T47D (cell line): Measurements from ENCODE around the gene ANKRD36C.
"Not testable (repeated sequence)": the region's sequence is repeated elsewhere in the genome, so short reads cannot be mapped to it uniquely, and the experiment has no call there.

Source experiments
- DNase-seq, 2 experiments: peaks; one replicate each; pipeline versions ENCODE4 v3.0.0 to v3.0.0-alpha.2; 2011 to 2012; ENCODE audit warnings: low read depth in 1 of 2, low spot score in 1 of 2
- in situ Hi-C: cut with HindIII; loops from 2 replicates; pipeline ENCODE4 v1.10.0; 2016; ENCODE audit warnings: low sequenced_read_pairs, low pct_unique_long_range_greater_than_20kb

ANKRD36C gene

DNA sequence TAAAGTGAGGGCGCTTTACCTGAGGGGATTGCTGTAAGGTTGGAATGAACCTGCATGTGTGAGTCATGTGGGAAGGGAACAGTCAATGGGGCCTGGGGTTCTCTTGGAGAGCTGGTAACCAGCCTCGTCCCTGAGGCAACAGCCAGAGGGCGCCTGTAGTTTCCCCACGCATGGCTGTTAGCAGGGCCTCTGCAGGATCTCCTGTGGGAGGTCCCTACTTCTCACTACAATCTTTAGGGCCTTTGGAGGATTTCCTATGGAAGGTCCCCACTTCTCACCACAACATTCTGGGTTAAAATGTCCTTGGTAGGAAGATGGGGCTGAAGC lies 19.5 kb upstream of the ANKRD36C start:
- in situ Hi-C loops = not testable (repeated sequence)
- DNase-seq = peak in 1 of 2 experiments; percentile 9

DNA sequence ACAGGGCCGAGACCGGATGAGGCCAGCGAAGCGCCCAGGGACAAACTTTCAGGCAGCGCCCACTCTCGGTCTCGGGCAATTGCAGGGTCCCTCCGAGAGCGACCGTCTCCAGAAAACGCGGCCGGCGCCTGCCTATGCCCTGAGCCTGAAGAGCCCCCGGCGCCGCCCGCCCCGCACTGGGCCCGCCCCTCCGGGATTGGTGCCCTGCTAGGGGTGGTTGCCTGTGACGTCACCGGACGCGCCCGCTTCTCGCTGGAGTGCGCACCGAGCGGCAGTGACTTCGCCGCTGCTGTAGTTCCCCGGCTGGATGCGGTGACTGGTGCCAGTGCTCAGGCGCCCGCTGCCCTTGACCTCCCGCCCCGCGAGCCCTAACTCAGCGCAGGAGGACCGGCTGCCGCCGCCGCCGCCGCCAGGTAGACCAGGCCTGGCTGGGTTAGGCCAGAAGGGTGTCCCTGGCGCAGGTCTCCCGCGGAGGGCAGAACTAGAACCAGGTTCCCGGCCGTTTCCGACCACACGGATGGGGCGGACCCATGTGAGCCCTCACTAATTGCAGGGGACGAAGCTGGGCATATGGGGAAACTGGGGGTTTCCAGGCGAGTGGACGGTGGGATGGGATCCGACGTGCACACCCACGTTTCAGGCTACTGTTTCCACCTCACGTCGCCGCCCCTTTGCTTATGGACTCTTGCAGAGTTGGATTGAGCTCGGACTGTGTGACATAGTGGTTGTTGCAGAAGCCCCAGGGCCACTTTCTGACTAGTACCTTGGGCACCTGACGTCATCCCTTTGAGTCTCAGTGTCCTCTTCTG lies 18.9 kb upstream of the ANKRD36C start:
- peak; percentile 43 to 87 for DNase-seq
- in situ Hi-C loops = not testable (repeated sequence)

DNA sequence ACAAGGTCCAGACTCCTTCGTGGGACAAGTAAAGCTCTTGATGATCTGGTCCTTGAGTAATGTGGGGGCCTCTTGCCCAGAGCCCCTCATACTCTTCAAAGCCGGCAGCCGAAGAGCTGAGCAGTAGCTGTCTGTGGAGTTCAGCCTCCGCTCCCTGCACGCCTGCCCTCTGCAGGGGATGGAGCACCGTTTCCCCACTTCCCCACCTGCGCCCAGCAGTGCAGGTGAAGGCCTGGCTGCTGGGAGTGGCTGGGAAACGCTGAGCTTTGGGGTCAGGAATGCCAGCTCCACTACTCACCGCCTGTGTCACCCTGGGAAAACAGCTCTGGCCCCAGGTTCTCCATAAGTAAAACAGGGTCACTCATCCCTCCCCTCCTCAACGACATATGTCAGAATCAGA lies 18.2 kb upstream of the ANKRD36C start:
- in situ Hi-C loops = not testable (repeated sequence)
- DNase-seq = peak in 1 of 2 experiments; percentile 25

DNA sequence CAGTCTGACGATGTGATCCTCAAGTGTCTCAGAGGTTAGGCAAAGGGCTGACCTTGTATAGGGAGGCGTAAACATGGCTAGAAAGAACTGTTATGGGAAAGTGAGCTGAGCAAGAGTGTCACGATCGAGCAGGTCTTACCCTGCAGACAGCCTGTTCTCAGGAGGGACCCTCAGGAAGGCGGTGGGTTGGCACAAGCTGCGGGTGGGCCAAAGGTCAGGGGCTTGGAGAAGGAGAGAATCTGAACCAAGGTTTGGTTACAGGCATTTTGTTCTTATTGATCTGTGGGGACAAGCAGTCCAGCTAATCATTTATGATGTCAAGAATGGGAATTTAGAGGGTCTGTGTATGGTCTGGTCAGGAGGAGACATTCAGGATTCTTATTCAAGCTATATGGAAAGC lies 16.4 kb upstream of the ANKRD36C start:
- DNase-seq, in situ Hi-C loops: not testable (repeated sequence)

DNA sequence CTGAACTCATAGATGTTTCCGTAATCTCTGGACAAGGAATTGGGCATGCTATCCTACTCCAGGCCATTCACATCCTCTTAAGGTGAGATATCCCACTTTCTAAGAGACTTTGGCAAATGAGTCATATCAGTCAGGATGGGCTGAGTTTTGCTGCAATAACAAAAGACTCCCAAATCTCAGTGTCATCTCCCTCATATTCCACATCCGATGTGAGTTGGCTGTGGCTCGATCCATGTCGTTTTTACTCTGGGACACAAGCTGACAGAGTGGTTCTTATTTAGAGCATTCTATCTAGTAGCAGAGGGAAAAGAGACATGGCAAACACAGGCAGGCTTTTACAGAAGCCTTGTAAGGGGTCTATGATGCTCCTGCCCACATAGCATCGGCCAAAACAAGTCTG lies 14.6 kb upstream of the ANKRD36C start:
- DNase-seq, in situ Hi-C loops: not testable (repeated sequence)

DNA sequence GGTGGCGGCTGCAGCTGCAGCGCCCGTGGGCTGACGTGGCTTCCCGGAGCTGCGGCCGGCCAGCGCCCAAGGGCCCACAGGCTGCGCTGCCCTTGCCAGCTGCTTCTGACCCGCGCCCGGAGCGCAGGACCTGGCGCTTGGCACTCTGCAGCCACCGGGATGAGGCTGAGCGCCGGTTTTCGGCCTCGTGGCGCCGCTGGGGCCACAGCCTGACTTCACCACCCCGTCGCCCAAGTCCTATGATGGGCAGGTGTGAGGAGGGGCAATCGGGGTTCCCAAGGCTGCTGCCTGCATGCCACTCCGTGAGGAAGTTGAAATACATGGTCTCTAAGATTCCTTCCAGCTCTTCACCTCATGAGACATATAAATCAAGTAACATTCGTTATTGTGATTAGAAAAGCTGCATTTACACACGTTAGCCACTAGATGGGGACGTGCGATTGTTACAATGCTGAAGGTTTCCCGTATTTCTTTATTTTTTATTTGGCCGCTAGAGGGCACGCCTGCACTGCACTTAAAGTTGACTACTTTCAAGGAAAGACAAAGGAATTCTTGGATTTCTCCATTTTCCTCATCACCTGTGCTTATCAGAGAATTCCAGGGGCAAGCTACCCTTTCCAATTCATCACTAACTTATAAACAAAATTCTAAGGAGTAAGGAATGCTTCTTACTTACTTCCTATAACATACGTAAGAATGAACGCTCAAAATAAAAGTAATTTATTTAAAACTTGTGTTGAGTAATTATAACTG lies 1.1 kb upstream of the ANKRD36C start:
- DNase-seq = peak in 1 of 2 experiments; percentile 48
- in situ Hi-C loops = not testable (repeated sequence)

DNA sequence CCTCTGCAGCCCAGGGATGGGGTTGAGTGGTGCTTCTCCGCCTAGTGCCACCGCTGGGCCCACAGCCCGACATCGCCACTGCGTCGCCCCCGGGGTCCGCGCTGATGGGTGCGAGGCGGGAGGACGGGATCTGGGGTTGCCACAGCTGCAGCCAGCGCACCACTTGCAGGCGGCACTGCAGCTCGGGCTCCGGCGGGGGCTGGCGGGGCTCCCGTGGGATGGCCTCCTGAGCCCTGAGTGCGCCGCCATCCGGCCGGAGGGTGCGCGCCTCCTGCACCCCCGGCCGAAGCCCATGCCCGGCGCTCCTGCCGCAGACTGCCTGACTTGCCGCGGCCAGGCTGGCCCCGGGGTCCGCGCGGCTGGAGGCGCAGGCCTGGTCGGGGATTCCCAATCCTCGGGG lies 478 bp upstream of the ANKRD36C start:
- DNase-seq, in situ Hi-C loops: not testable (repeated sequence)

DNA sequence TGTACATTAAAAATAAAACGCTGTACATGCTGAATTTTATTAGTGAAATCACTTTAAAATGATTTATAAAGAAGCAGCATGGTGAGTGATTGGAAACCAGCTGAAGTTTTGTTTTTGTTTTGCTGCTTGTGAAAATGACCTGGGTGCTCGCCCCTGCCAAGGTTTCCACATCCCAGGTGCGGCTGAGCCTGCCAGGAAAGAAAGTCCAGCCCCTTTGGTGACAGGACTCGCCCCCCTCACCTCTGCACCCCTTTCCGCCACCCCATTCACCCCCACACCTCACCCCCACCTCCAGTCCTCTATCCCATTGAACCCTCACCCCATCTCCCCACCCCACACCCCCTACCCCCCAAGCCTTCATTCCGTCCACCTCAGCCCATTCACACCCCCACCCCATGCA lies 740 bp downstream of the ANKRD36C start:
- DNase-seq, in situ Hi-C loops: not testable (repeated sequence)

DNA sequence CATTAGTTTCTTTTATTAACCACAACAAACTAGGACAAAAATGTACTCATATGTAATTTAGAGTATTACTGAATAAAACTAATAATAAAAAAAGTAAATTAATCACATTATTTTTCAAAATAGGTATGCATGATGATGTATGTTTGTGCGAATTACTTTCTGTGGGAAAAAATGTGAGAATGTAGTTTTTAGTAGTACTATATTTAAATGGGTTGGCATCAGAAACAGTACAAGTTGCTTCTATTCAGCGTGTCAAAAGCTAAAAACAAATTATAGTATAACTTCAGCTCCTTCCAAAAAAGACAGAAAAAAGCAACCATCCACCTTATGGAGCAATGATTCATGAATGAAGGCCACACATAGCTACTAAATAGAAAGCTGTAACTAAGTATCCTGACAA lies 40.0 kb downstream of the ANKRD36C start:
- in situ Hi-C loops, DNase-seq: not testable (repeated sequence)

DNA sequence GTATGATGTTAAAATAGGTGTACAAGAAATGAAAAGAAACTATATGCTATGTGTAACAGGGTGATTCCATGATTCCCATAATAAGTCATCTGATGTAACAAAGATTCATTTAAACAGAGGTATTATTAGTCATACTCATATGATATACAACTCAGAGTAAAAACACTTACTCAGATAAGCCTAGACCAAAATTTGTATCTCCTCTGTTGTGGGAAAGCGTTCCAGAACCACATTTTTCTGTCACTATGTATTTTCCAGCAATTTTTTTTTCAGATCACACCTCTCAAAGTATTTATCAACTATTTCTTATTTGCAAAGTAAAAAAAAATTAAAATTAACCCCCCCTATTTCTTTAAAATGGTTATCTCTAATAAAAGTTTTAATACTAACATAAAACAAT lies 43.6 kb downstream of the ANKRD36C start:
- DNase-seq, in situ Hi-C loops: not testable (repeated sequence)

DNA sequence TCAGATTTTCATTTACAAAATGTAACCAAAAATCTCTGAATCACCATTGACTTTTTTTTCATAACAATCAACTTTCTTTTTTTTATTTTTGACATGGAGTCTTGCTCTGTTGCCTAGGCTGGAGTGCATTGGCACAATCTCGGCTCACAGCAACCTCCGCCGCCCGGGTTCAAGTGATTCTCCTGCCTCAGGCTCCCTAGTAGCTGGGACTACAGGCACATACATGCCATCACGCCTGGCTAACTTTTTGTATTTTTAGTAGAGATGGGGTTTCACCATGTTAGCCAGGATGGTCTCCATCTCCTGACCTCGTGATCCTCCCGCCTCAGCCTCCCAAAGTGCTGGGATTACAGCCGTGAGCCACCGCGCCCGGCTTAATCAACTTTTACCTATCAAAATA lies 51.7 kb downstream of the ANKRD36C start:
- in situ Hi-C loops, DNase-seq: not testable (repeated sequence)

DNA sequence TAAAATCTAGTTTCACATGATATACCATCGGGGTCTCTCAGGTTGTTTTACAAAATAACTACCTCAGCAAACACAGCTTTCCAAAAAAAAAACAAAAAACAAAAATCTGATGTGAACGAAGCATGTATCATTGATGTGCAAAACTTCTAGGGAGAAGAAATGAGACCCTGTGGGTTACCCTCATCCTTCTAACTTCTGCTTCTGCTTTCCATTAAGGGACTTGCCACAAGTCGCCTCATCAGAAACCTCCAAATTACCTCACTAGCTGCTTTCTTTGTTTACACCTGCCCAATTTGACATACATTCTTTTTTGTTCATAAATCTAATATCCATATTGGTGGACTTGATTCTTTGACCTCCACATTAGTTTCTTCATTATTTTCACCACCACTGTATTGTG lies 60.9 kb downstream of the ANKRD36C start:
- DNase-seq, in situ Hi-C loops: not testable (repeated sequence)

DNA sequence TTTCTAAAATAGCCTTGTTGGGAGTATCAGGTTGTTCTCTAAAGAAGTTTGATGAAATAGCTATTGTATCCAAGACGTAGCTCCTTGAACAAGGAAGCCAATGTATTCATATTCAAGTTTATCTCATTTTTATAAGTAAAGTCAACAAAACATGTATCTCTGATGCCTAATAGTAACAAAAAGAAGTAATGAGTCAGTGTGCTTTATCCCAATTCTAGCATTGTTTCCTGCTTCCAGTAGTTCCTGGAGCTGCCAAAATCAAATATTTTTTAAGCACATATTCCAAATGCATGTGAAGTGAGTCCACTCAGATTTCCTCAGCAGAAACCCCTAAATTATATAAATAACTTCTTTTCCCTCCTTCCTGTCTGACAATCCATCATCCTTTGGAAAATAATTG lies 74.6 kb downstream of the ANKRD36C start:
- in situ Hi-C loops, DNase-seq: not testable (repeated sequence)

DNA sequence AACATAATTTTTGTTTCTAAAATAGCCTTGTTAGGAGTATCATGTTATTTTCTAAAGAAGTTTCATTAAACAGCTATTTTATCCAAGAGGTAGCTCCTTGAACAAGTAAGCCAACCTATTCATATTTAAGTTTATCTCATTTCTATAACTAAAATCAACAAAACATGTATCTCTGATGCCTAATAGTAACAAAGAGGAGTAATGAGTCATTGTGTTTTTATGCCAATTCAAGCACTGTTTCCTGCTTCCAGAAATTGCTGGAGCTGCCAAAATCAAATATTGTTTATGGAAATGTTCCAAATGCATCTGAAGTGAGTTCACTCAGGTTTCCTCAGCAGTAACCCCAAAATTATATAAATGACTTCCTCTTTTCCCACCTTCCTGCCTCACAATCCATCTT lies 76.5 kb downstream of the ANKRD36C start:
- in situ Hi-C loops, DNase-seq: not testable (repeated sequence)

DNA sequence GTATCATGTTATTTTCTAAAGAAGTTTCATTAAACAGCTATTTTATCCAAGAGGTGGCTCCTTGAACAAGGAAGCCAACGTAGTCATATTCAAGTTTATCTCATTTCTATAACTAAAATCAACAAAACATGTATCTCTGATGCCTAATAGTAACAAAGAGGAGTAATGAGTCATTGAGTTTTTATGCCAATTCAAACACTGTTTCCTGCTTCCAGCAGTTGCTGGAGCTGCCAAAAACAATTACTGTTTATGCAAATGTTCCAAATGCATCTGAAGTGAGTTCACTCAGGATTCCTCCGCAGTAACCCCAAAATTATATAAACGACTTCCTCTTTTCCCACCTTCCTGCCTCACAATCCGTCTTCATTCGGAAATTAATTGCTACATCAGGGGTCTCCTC lies 80.2 kb downstream of the ANKRD36C start:
- in situ Hi-C loops, DNase-seq: not testable (repeated sequence)

DNA sequence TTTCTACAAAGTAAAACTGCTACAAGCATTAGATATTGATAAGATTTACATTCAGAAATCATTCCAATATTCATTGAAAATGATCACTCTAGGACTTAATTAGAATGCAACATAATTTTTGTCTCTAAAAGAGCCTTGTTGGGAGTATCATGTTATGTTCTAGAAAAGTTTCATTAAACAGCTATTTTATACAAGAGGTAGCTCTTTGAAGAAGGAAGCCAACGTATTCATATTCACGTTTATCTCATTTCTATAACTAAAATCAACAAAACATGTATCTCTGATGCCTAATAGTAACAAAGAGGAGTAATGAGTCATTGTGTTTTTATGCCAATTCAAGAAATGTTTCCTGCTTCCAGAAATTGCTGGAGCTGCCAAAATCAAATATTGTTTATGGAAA lies 97.2 kb downstream of the ANKRD36C start:
- in situ Hi-C loops, DNase-seq: not testable (repeated sequence)

DNA sequence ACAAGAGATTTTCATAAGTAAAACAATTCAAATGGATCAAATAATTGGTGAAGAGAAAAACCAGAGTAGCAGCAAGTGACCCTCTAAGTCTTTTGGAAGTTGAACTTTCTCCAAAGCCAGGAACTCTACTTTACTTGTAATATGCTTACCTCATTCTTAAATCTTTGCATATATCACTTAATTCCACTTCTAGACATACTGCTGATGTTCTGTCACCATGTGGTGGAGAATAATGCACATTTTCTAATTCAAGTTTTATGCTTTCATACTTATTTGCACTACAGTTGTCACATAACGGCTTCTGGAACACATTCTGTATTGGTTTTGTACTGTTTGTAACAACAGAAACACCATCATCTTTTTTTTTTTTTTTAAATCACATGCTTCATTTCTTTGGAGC lies 123.7 kb downstream of the ANKRD36C start:
- DNase-seq, in situ Hi-C loops: not testable (repeated sequence)

DNA sequence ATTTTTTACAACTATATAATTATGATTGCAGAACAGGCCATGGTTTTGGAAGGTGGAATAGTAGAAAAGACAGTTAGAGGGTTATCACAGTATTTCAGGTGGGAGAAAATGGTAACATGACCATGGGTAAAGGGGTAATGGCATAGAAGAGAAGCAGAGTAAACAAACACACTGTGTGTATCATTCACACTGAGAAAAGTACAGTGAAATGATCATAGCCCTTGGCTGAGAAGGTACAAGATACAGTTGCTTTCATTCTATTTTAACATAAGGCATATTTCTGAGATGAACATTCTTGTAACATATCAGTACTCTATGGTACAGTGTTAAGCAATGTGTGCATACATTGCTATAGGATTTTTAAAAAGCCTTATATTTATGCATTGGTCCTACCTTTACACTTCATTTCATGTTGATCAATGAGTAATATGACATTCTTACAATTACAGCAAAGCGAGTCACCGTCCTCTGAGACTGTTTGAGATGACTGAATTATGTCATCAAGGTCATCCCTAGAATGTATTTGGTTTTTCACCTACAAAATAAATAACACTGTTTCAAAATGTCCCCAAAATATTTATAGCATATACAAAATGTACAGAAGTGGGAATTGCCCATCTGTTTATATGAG lies 124.5 kb downstream of the ANKRD36C start:
- in situ Hi-C loops, DNase-seq: not testable (repeated sequence)
